Glutamatergic neuron (in vitro differentiated cells): Measurements from ENCODE around the gene SUN3. TPM values are rescaled to one million over a fixed set of nuclear protein-coding genes. Genes with fewer than 3 reads are reported as not detected.

Experiments used
- DNase-seq: peaks from one replicate; pipeline ENCODE4 v3.0.0; 2022
- H3K27ac Mint-ChIP-seq: one replicate; pipeline ENCODE4 v1.8.0; 2020; ENCODE audit warnings: mild to moderate bottlenecking, mixed read lengths, inconsistent platforms; ENCODE audit not compliant: unreplicated experiment
- H3K27me3 Mint-ChIP-seq: one replicate; pipeline ENCODE4 v1.8.0; 2020; ENCODE audit warnings: mild to moderate bottlenecking, moderate library complexity, mixed read lengths, inconsistent platforms; ENCODE audit not compliant: unreplicated experiment
- H3K36me3 Mint-ChIP-seq: one replicate; pipeline ENCODE4 v1.8.0; 2020; ENCODE audit warnings: mild to moderate bottlenecking, mixed read lengths, inconsistent platforms; ENCODE audit not compliant: unreplicated experiment
- H3K4me1 Mint-ChIP-seq: one replicate; pipeline ENCODE4 v1.8.0; 2020; ENCODE audit warnings: mild to moderate bottlenecking, low read depth, mixed read lengths, inconsistent platforms; ENCODE audit not compliant: unreplicated experiment
- H3K4me3 Mint-ChIP-seq: one replicate; pipeline ENCODE4 v1.8.0; 2020; ENCODE audit warnings: mild to moderate bottlenecking, mixed read lengths, inconsistent platforms; ENCODE audit not compliant: unreplicated experiment
- H3K9me3 Mint-ChIP-seq: one replicate; pipeline ENCODE4 v1.8.0; 2020; ENCODE audit warnings: mild to moderate bottlenecking, moderate library complexity, mixed read lengths, inconsistent platforms; ENCODE audit not compliant: unreplicated experiment
- total RNA-seq: library from RNA; stranded (reverse); fragmentation: NEBNext Ultra II Directional; extraction: Animal tissue kit (Norgen Biotek cat#: 25700); gene quantifications from one replicate; pipeline ENCODE4 v1.2.1, GENCODE V29; 2021; ENCODE audit not compliant: unreplicated experiment
- TF ChIP-seq, protein P1 (sequence below): fragments of 200-600 bp; sonication (generic); IDR thresholded peaks from one replicate; pipeline ENCODE4 v1.5.0; 2021; ENCODE audit not compliant: partially characterized antibody, unreplicated experiment

SUN3 gene
- total RNA-seq, 1 donor from 2014 or later: not detected

DNA sequence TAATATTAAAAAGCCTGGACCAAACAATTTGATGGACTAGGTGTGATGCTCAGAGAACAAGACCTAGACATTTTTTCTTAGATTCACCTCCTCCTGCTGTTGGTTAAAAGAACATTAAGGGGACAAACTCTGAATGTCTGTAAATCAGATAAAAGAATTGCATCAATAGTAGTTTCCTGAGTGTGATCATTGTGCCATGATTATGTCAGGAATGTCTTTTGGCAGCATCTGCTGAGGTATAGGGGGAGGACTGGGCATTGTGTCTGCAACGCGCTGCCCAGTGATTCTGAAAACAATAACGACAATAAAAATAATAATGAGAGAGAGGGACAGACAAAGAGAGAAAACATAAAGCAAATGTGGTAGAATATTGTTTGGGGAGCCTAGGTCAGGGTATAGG, 13.3 kb upstream of the SUN3 start:
- no peak for DNase-seq
- H3K9me3 Mint-ChIP-seq: no peaks in the 10 kb centered on the region
- TF ChIP-seq, protein P1, sequence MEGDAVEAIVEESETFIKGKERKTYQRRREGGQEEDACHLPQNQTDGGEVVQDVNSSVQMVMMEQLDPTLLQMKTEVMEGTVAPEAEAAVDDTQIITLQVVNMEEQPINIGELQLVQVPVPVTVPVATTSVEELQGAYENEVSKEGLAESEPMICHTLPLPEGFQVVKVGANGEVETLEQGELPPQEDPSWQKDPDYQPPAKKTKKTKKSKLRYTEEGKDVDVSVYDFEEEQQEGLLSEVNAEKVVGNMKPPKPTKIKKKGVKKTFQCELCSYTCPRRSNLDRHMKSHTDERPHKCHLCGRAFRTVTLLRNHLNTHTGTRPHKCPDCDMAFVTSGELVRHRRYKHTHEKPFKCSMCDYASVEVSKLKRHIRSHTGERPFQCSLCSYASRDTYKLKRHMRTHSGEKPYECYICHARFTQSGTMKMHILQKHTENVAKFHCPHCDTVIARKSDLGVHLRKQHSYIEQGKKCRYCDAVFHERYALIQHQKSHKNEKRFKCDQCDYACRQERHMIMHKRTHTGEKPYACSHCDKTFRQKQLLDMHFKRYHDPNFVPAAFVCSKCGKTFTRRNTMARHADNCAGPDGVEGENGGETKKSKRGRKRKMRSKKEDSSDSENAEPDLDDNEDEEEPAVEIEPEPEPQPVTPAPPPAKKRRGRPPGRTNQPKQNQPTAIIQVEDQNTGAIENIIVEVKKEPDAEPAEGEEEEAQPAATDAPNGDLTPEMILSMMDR: no peak
- H3K4me1 Mint-ChIP-seq: no peaks in the 10 kb centered on the region
- no peak overlapping the region for H3K27ac Mint-ChIP-seq
- H3K36me3 Mint-ChIP-seq: no peaks in the 10 kb centered on the region
- no peak overlapping the region for H3K4me3 Mint-ChIP-seq
- H3K27me3 Mint-ChIP-seq: peaks cover 6% of the 10 kb centered on the region

DNA sequence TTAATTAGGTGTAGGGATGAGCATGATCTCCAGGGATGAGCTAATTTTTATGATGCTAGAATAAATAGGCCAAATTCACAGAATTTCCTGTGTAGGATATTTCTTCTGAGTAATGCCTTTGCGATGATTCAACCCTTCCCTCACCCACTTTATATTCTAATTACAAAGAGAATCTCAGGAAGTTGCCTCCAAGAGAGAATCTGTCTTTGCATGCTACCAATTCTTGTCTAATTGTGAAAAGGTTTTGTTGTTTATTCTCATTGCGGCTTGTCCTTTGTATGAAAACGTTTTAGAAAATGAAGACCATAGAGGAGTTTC, 12.7 kb upstream of the SUN3 start:
- no peak overlapping the region for H3K4me3 Mint-ChIP-seq
- no peaks in the 10 kb centered on the region for H3K36me3 Mint-ChIP-seq
- TF ChIP-seq, protein P1: no peak
- H3K27me3 Mint-ChIP-seq: peaks cover 6% of the 10 kb centered on the region
- no peaks in the 10 kb centered on the region for H3K4me1 Mint-ChIP-seq
- no peaks in the 10 kb centered on the region for H3K9me3 Mint-ChIP-seq
- no peak for DNase-seq
- no peak overlapping the region for H3K27ac Mint-ChIP-seq

DNA sequence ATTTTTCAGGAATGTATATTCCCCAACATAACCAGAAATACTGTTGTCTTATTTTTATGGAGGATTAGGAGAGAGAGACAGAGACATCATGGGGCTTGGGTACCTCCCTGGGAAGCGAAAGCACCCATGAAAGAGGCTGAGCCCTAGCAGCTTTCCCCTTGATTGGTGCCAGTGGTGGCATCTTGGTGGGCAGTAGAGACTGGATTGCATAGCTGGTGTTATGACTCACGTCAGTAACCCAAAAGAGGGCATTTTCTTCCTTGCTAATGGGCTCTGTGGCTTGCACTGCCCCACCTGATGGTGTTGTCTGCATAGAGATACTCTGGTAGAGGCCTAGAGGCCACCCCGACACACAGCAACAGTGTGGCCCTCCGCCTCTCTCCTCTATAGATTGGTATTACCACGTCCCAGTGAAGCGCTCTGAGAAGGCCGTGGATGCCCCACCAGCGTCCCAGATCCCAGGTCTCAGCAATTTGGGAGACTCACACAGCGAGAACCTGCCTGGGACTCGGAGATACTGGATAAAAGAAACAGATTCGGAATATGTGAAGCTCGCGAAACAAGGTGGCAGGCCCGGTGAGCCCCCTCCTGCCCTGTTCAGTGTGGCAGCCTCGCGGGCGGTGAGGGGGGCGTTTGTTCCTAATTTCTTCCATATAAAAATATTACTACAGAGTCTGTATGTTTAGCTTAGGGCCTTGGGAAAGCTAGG, 12.2 kb upstream of the SUN3 start:
- Mint-ChIP-seq H3K36me3 (no peaks in the 10 kb centered on the region), H3K9me3 (no peaks in the 10 kb centered on the region), H3K27ac (no peak overlapping the region), H3K4me1 (peaks cover 3% of the 10 kb centered on the region), H3K4me3 (no peak overlapping the region), H3K27me3 (peaks cover 4% of the 10 kb centered on the region)
- no peak for DNase-seq
- TF ChIP-seq, protein P1: no peak

DNA sequence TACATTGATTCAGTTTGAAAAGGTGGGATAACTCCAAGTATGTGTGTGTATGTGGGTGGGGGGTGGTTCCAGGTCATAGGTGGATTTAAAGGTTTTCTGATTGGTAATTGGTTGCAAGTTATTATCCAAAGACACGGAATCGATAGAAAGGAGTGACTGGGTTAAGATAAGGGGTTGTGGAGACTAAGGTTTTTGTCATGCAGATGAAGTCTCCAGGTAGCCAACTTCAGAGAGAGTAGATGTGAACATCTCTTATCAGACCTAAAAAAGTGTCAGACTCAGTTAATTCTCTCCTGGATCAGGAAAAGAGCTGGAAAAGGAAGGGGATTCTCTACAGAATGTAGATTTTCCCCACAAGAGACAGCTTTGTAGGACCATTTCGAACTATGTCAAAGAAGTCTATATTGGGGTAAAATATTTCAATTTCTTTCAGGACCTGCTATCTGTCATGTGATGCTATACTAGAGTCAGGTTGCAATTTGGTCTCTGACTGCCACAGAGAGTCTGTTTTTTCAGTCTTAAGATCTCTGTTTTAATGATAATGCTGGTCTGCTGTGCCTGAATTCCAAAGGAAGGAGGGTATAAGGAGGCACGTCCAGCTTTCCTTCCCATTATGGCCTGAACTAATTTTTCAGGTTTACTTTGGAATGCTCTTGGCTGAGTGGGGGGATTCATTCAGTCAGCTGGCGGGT, 10.1 kb upstream of the SUN3 start:
- Mint-ChIP-seq H3K9me3 (no peaks in the 10 kb centered on the region), H3K4me1 (peaks cover 6% of the 10 kb centered on the region), H3K36me3 (no peaks in the 10 kb centered on the region), H3K27me3 (peaks cover 7% of the 10 kb centered on the region), H3K4me3 (no peak overlapping the region), H3K27ac (no peak overlapping the region)
- TF ChIP-seq, protein P1: no peak
- DNase-seq: no peak

DNA sequence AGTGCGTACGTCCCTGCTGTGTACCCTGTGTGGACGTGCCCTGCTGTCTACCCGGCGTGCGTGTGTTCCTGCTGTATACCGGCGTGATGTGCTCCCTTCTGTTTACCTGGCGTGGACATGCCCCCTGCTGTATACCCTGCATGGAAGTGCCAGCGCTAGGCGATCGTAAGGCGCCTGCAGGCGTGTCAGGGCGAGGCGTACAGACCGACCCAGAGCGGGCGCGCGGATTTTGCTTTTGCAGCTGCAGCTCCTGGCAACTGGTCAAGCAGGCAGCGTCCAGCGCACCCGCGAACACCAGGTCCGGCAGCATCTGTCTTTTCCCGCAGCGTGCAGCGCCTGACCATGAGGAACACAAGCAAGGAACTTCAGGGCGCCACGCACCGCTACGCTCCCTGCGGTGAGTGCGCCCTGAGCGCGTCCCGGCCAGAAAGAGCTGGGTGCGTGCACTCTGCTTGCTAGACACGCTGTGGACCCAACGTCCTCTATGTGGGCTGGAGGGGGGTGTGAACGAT, 7.1 kb upstream of the SUN3 start:
- TF ChIP-seq, protein P1: no peak
- Mint-ChIP-seq H3K27me3 (peaks cover 5% of the 10 kb centered on the region), H3K9me3 (no peaks in the 10 kb centered on the region), H3K27ac (no peak overlapping the region), H3K4me1 (peaks cover 6% of the 10 kb centered on the region), H3K36me3 (no peaks in the 10 kb centered on the region), H3K4me3 (peak overlapping the region; percentile 93)
- peak; percentile 52 for DNase-seq
